WERI-Rb-1 (cell line): Measurements from ENCODE around the gene SLC15A5.

Experiments used
- DNase-seq: peaks from one replicate; pipeline ENCODE4 v3.0.0-alpha.2; 2020
- H3K27ac ChIP-seq: fragments of 250-450 bp; sonication (Bioruptor Pico); 2 replicates; pipeline ENCODE4 v1.5.1; 2020; ENCODE audit warnings: mild to moderate bottlenecking, moderate library complexity
- H3K27me3 ChIP-seq: fragments of 250-450 bp; sonication (Bioruptor Pico); 2 replicates; pipeline ENCODE4 v1.5.1; 2021; ENCODE audit warnings: mild to moderate bottlenecking, low read depth, moderate library complexity; ENCODE audit not compliant: insufficient read depth, severe bottlenecking
- H3K36me3 ChIP-seq: fragments of 250-450 bp; sonication (Bioruptor Pico); 2 replicates; pipeline ENCODE4 v1.5.1; 2020; ENCODE audit warnings: mild to moderate bottlenecking, moderate library complexity
- H3K4me3 ChIP-seq: 2 replicates; pipeline ENCODE4 v1.5.1; 2011; ENCODE audit warnings: low read depth, mild to moderate bottlenecking, control low read depth, low read length
- H3K9me3 ChIP-seq: fragments of 250-450 bp; sonication (Bioruptor Pico); 2 replicates; pipeline ENCODE4 v1.5.1; 2021; ENCODE audit warnings: mild to moderate bottlenecking, moderate library complexity; ENCODE audit not compliant: severe bottlenecking
- TF ChIP-seq, protein P1 (sequence below): IDR thresholded peaks from 2 replicates; pipeline ENCODE4 v1.5.1; 2011; ENCODE audit warnings: low read depth, mild to moderate bottlenecking, control low read depth, inconsistent platforms, low read length

Gene SLC15A5

DNA sequence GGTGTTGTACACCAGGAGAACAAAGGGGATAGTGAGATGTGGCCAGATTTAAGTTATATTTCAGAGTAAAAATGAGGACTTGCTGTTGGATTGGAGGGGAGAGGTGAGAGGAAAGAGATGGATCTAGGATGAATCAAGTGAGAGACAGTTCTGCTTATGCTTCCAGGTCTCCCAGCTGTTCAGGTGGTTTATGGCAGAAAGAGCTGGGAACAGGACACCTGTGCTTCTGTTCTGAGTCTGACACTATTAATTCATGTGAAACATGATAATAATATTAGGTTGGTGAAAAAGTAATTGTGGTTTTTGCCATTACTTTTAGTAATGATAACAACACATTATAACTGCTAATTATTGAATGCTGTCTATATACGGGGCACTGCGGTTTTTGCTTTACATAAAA, 55.7 kb downstream of the SLC15A5 start:
- no peak for DNase-seq
- Histone ChIP-seq H3K27ac (no peak overlapping the region), H3K27me3 (no peaks in the 10 kb centered on the region), H3K4me3 (no peak overlapping the region), H3K9me3 (no peaks in the 10 kb centered on the region), H3K36me3 (no peaks in the 10 kb centered on the region)
- TF ChIP-seq, protein P1, sequence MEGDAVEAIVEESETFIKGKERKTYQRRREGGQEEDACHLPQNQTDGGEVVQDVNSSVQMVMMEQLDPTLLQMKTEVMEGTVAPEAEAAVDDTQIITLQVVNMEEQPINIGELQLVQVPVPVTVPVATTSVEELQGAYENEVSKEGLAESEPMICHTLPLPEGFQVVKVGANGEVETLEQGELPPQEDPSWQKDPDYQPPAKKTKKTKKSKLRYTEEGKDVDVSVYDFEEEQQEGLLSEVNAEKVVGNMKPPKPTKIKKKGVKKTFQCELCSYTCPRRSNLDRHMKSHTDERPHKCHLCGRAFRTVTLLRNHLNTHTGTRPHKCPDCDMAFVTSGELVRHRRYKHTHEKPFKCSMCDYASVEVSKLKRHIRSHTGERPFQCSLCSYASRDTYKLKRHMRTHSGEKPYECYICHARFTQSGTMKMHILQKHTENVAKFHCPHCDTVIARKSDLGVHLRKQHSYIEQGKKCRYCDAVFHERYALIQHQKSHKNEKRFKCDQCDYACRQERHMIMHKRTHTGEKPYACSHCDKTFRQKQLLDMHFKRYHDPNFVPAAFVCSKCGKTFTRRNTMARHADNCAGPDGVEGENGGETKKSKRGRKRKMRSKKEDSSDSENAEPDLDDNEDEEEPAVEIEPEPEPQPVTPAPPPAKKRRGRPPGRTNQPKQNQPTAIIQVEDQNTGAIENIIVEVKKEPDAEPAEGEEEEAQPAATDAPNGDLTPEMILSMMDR: no peak

GRCh38 chr12:16220120-16220519, 57.4 kb downstream of the SLC15A5 start:
- no peaks in the 10 kb centered on the region for H3K36me3 ChIP-seq
- H3K27ac ChIP-seq: no peak overlapping the region
- H3K9me3 ChIP-seq: no peaks in the 10 kb centered on the region
- no peaks in the 10 kb centered on the region for H3K27me3 ChIP-seq
- TF ChIP-seq, protein P1: no peak
- DNase-seq: no peak
- H3K4me3 ChIP-seq: no peak overlapping the region

DNA sequence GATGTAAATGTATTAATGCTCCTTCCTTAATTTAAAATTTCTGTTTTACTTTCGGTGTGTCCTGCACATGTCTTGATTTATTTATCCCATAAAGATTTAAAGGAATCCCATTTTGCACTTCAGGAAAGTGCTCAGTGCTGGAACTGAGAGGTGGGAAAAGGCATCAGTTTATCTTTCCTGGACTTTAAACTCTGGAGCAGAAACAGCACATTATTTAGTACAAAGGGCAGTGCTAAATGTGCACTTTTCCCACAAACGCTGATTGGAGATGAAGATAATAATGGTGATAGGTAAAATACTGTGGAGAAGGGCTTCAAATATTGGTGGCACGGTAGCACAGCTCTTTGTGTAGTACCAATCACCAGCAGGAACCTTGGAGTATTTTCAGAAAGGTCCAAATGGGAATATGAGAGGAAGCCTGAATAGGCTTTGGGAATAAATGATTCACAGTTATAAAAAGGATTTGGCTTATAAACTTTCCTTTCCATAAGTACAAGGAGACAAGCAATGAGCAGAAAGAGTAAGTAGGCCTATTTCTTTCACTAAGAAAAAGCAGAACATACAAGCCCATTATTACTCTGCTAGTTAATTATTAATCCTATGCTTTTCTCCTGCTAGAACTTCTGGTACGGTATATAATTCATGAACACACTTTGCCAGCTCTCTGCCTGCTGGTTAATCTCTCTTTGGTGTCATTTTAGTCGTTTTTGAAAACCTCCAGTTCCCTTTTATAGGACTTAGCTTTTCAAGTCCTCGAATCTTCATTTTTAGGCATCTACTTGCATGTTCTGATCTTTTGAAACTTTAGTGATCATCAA, 58.3 kb downstream of the SLC15A5 start:
- no peaks in the 10 kb centered on the region for H3K36me3 ChIP-seq
- H3K27me3 ChIP-seq: no peaks in the 10 kb centered on the region
- DNase-seq: no peak
- no peak overlapping the region for H3K27ac ChIP-seq
- no peak overlapping the region for H3K4me3 ChIP-seq
- no peaks in the 10 kb centered on the region for H3K9me3 ChIP-seq
- TF ChIP-seq, protein P1: no peak

DNA sequence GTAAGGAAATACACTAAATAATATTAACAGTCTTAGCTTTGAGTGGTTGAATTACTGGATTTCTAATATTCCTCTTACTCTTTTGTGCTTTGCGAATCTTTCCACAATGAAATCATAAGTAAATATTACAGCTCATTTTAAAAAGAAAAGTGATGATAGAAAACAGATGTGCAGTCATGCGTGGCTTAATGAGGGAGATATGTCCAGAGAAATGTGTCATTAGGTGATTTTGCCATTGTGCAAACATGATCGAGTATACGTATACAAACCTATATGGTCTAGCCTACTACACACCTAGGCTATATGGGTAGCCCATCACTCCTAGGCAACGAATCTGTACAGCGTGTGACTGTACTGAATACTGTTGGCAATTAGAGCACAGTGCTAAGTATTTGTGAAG, 59.3 kb downstream of the SLC15A5 start:
- Histone ChIP-seq H3K4me3 (no peak overlapping the region), H3K27ac (no peak overlapping the region), H3K36me3 (no peaks in the 10 kb centered on the region), H3K27me3 (no peaks in the 10 kb centered on the region), H3K9me3 (no peaks in the 10 kb centered on the region)
- TF ChIP-seq, protein P1: no peak
- no peak for DNase-seq

DNA sequence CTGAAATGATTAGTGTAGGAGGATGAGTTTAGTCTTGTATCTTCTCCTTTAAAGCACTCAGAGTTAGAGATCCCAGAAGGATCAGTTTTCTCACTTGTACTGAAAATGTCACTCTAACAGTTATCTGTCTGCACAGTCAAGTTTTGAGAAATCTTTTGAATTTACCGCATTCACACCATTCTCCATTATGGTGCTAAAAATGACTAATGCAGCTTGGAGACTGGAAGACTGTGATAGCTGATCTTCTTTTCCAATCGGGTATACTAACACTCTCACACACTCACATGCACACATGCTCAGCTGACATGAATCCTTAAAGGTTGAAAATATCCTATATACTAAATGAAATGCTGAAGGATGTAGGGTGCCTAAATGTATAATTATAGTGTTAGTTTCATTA, 65.8 kb downstream of the SLC15A5 start:
- TF ChIP-seq, protein P1: no peak
- no peaks in the 10 kb centered on the region for H3K36me3 ChIP-seq
- H3K4me3 ChIP-seq: no peak overlapping the region
- H3K9me3 ChIP-seq: no peaks in the 10 kb centered on the region
- no peaks in the 10 kb centered on the region for H3K27me3 ChIP-seq
- H3K27ac ChIP-seq: no peak overlapping the region
- no peak for DNase-seq

DNA sequence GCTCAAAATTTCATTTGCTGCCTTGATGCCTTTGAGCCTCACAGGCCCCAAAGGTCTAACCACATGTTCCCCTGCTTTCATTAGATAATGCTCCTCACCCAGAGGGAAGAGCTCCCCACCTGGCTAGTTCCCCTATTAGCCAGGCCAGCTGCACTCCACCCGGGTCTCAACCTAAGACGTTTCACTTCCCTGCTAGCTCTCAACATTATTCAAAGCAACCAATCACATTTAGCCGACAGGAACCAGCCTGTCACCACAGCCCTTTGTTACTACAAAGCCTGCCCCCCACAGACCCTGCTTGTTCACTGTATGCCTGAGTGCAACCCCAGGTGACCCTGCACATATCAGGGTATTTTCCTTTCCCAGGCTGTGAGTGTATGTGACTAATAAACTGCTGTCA, 78.6 kb downstream of the SLC15A5 start:
- Histone ChIP-seq H3K9me3 (peaks cover 8% of the 10 kb centered on the region), H3K27me3 (no peaks in the 10 kb centered on the region), H3K4me3 (no peak overlapping the region), H3K36me3 (no peaks in the 10 kb centered on the region), H3K27ac (no peak overlapping the region)
- TF ChIP-seq, protein P1: no peak
- DNase-seq: peak; percentile 18
